ENCODE measurements around the gene HYAL1. TPM values are rescaled to one million over a fixed set of nuclear protein-coding genes. Genes with fewer than 3 reads are reported as not detected.

The HYAL1 gene
- total RNA-seq, 4 donors from 2014 or later: 1.8 to 8.9 (median 4.8) TPM

- Histone ChIP-seq H3K27ac (peak overlapping the region; percentile 77 to 99 (median 95)), H3K4me1 (peaks cover 50 to 79% (median 50%) of the 10 kb centered on the region in 3 donors), H3K36me3 (no peaks in the 10 kb centered on the region), H3K9me3 (no peaks in the 10 kb centered on the region), H3K4me3 (peak overlapping the region; percentile 35 to 80 (median 58)), H3K27me3 (no peaks in the 10 kb centered on the region)
- 4 to 11% methylated on average over 4 to 5 of the region's 9 CpGs for WGBS, 2 donors
- intact Hi-C loops (cut with DNase I): no loop called here
- TF ChIP-seq POLR2A (IDR thresholded peaks at IDR 0.05): no peak
- no peak for TF ChIP-seq CTCF (IDR thresholded peaks at IDR 0.05)
- DNase-seq: no peak
Measured at GRCh38 chr3:50340147-50340447, 36.7 kb upstream of the HYAL1 start.

GRCh38 chr3:50339485-50340146, 36.2 kb upstream of the HYAL1 start:
- 69% methylated on average over 9 to 14 of the region's 14 CpGs for WGBS, 2 donors
- Histone ChIP-seq H3K4me3 (peak overlapping the region; percentile 35 to 80 (median 58)), H3K27ac (peak overlapping the region; percentile 77 to 99 (median 95)), H3K27me3 (no peaks in the 10 kb centered on the region), H3K4me1 (peaks cover 53 to 81% (median 55%) of the 10 kb centered on the region in 3 donors), H3K36me3 (no peaks in the 10 kb centered on the region), H3K9me3 (no peaks in the 10 kb centered on the region)
- intact Hi-C loops (cut with DNase I): no loop called here
- no peak for DNase-seq
- no peak for TF ChIP-seq POLR2A (IDR thresholded peaks at IDR 0.05)
- TF ChIP-seq CTCF (IDR thresholded peaks at IDR 0.05): no peak

- peaks cover 59 to 87% (median 61%) of the 10 kb centered on the region in 3 donors for H3K4me1 ChIP-seq
- TF ChIP-seq CTCF (IDR thresholded peaks at IDR 0.05) (no peak), POLR2A (IDR thresholded peaks at IDR 0.05) (no peak)
- H3K4me3 ChIP-seq: peak overlapping the region in 3 of 4 donors; percentile 64 to 93 (median 80)
- H3K36me3 ChIP-seq: no peaks in the 10 kb centered on the region
- peak overlapping the region; percentile 96 to 100 (median 98) for H3K27ac ChIP-seq
- 39 to 52% methylated on average over 5 of the region's 5 CpGs for WGBS, 2 donors
- intact Hi-C loops (cut with DNase I): no loop called here
- DNase-seq: no peak
- no peaks in the 10 kb centered on the region for H3K27me3 ChIP-seq
- no peaks in the 10 kb centered on the region for H3K9me3 ChIP-seq
Measured at GRCh38 chr3:50338965-50339364, 35.6 kb upstream of the HYAL1 start.

- Histone ChIP-seq H3K27me3 (no peaks in the 10 kb centered on the region), H3K4me3 (peak overlapping the region; percentile 64 to 93 (median 78)), H3K27ac (peak overlapping the region; percentile 96 to 100 (median 98)), H3K9me3 (no peaks in the 10 kb centered on the region), H3K36me3 (peaks cover under 1 to 13% (median 1%) of the 10 kb centered on the region in 3 donors), H3K4me1 (peaks cover 68 to 96% (median 70%) of the 10 kb centered on the region in 3 donors)
- TF ChIP-seq CTCF (IDR thresholded peaks at IDR 0.05) (no peak), POLR2A (IDR thresholded peaks at IDR 0.05) (peak in 3 of 4 donors; percentile 74 to 94 (median 77))
- peak; percentile 94 for DNase-seq
- WGBS, 2 donors: 0 to 2% methylated on average over 20 to 21 of the region's 79 CpGs
- intact Hi-C loops (cut with DNase I): no loop called here
Measured at GRCh38 chr3:50337175-50337861, 33.9 kb upstream of the HYAL1 start.

All from esophagus squamous epithelium (tissue), 5 donors.